Measurements from ENCODE around the gene FNDC8. TPM values are rescaled to one million over a fixed set of nuclear protein-coding genes. Genes with fewer than 3 reads are reported as not detected.

Gene FNDC8
- total RNA-seq, 1 experiment from 2014 or later = not detected

DNA sequence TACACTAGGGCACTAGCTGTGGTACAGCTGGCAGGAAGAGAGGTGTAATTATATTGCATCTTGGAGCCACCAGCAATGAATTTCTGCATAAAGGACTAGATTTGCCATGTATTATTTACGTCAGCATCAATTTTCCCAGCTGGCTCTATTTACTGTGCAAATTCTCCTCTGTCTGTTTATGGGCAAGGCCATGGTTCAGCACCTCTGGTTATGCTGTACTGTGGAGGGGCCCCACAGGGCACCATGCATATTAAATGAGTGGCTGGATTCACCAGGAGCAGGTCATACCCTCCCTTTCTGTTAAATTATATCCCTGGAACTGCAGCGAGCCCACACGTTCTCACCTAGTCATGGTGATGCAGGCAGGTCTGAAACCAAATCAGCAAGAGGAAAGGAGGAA lies 21.5 kb upstream of the FNDC8 start:
- DNase-seq = no peak
- intact Hi-C loops (cut with micrococcal nuclease; ENCODE audit: unreplicated experiment) = no loop called here
- Histone ChIP-seq H3K9me3 (ENCODE audit: insufficient read depth, low read depth) (no peaks in the 10 kb centered on the region), H3K36me3 (ENCODE audit: low read depth) (no peaks in the 10 kb centered on the region), H3K27me3 (ENCODE audit: insufficient read depth, low read depth) (no peaks in the 10 kb centered on the region), H3K79me2 (ENCODE audit: low read depth) (no peaks in the 10 kb centered on the region), H3F3A (ENCODE audit: insufficient read depth, low read depth) (peaks cover 5% of the 10 kb centered on the region), H3K4me1 (replicated peaks; ENCODE audit: insufficient read depth) (peaks cover 7% of the 10 kb centered on the region; the same call in 1 of the 2 replicates), H3K4me3 (no peak overlapping the region), H4K20me1 (ENCODE audit: insufficient read depth) (no peaks in the 10 kb centered on the region), H3K9me2 (ENCODE audit: insufficient read depth) (no peaks in the 10 kb centered on the region), H3K27ac (no peak overlapping the region), H2AFZ (no peak overlapping the region), H3K4me2 (no peak overlapping the region)
- ChIA-PET POLR2A (ENCODE audit: unreplicated experiment) (no interaction called here), CTCF (no interaction called here)
- TF ChIP-seq EZH2 (IDR thresholded peaks at IDR 0.05; ENCODE audit: low read depth) (no peak), CTCF (conservative IDR thresholded peaks at IDR 0.05) (no peak)
- no TSS peak for BruUV-seq (replicated peaks)

- intact Hi-C loops (cut with micrococcal nuclease; ENCODE audit: unreplicated experiment) = no loop called here
- H2AFZ ChIP-seq = no peak overlapping the region
- peaks cover 7% of the 10 kb centered on the region; the same call in 1 of the 2 replicates for H3K4me1 ChIP-seq (replicated peaks; ENCODE audit: insufficient read depth)
- no peaks in the 10 kb centered on the region for H3K27me3 ChIP-seq (ENCODE audit: insufficient read depth, low read depth)
- TF ChIP-seq CTCF (conservative IDR thresholded peaks at IDR 0.05) (no peak), EZH2 (IDR thresholded peaks at IDR 0.05; ENCODE audit: low read depth) (no peak)
- H4K20me1 ChIP-seq (ENCODE audit: insufficient read depth) = no peaks in the 10 kb centered on the region
- no peaks in the 10 kb centered on the region for H3K9me2 ChIP-seq (ENCODE audit: insufficient read depth)
- POLR2A ChIA-PET (ENCODE audit: unreplicated experiment) = no interaction called here
- DNase-seq = no peak
- no peaks in the 10 kb centered on the region for H3F3A ChIP-seq (ENCODE audit: insufficient read depth, low read depth)
- no peaks in the 10 kb centered on the region for H3K9me3 ChIP-seq (ENCODE audit: insufficient read depth, low read depth)
- H3K4me3 ChIP-seq = no peak overlapping the region
- no TSS peak for BruUV-seq (replicated peaks)
- no peak overlapping the region for H3K27ac ChIP-seq
- CTCF ChIA-PET = no interaction called here
- no peaks in the 10 kb centered on the region for H3K79me2 ChIP-seq (ENCODE audit: low read depth)
- no peaks in the 10 kb centered on the region for H3K36me3 ChIP-seq (ENCODE audit: low read depth)
- no peak overlapping the region for H3K4me2 ChIP-seq
Measured at GRCh38 chr17:35101036-35101435, 20.4 kb upstream of the FNDC8 start.

DNA sequence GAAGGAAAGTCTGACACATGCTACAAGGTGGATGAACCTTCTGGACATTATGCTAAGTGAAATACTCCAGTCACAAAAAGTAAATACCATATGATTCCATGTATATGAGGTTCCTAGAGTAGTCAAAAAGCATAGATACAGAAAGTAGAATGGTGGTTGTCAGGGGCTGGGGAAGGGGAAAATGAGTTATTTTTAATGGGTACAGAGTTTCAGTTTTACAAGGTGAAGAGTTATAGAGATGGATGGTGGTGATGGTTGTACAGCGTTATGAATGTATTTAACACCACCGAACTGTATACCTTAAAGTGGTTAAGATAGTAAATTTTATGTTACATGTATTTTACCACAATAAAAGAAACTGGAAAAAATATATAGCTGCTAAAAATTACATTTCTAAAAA lies 19.7 kb upstream of the FNDC8 start:
- Histone ChIP-seq H3K36me3 (ENCODE audit: low read depth) (no peaks in the 10 kb centered on the region), H2AFZ (no peak overlapping the region), H3K27me3 (ENCODE audit: insufficient read depth, low read depth) (no peaks in the 10 kb centered on the region), H3K4me3 (no peak overlapping the region), H3K9me3 (ENCODE audit: insufficient read depth, low read depth) (no peaks in the 10 kb centered on the region), H3K4me2 (no peak overlapping the region), H3K27ac (no peak overlapping the region), H3K79me2 (ENCODE audit: low read depth) (no peaks in the 10 kb centered on the region), H4K20me1 (ENCODE audit: insufficient read depth) (no peaks in the 10 kb centered on the region), H3K9me2 (ENCODE audit: insufficient read depth) (no peaks in the 10 kb centered on the region), H3F3A (ENCODE audit: insufficient read depth, low read depth) (no peaks in the 10 kb centered on the region), H3K4me1 (replicated peaks; ENCODE audit: insufficient read depth) (peaks cover 7% of the 10 kb centered on the region; the same call in 1 of the 2 replicates)
- intact Hi-C loops (cut with micrococcal nuclease; ENCODE audit: unreplicated experiment) = no loop called here
- no peak for DNase-seq
- no peak for TF ChIP-seq EZH2 (IDR thresholded peaks at IDR 0.05; ENCODE audit: low read depth)
- TF ChIP-seq CTCF (conservative IDR thresholded peaks at IDR 0.05) = no peak
- ChIA-PET POLR2A (ENCODE audit: unreplicated experiment) (no interaction called here), CTCF (no interaction called here)
- BruUV-seq (replicated peaks) = no TSS peak
